ENCODE data around the gene SEC14L2.

DNA sequence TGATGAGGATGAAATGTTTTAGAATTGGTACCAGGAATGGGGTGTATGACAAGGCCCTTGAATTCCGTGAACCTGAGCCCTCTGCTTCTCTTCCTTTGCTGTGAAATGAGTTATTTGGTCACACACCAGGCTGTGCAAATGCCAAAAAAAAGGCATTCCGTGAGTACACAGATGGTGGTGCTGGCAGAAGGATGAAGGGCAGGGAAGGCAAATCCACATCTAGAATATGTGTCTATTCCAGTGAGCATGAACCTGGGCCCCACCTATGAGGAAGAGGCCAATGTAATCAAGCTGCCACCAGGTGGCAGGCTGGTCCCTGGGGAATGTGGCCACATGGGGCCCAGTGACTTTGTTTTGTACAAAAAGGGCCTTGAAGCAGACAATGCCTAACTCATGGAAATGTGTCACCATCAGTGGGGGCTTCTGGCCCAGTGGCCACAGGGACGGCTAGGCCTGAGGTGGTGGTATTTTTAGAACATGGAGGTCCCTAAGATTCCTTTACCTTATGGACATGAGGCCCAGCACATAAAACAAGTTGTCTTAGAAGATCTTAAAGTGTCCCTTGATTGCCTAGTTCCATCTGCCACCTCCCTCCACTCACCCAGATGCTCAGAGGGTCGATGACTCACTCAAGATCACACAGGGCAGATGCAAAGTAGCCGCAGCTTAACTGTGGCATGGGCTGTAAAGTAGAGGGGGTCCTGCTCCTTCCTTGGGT is 5.7 kb upstream of the SEC14L2 start:
- TF ChIP-seq, protein P1, sequence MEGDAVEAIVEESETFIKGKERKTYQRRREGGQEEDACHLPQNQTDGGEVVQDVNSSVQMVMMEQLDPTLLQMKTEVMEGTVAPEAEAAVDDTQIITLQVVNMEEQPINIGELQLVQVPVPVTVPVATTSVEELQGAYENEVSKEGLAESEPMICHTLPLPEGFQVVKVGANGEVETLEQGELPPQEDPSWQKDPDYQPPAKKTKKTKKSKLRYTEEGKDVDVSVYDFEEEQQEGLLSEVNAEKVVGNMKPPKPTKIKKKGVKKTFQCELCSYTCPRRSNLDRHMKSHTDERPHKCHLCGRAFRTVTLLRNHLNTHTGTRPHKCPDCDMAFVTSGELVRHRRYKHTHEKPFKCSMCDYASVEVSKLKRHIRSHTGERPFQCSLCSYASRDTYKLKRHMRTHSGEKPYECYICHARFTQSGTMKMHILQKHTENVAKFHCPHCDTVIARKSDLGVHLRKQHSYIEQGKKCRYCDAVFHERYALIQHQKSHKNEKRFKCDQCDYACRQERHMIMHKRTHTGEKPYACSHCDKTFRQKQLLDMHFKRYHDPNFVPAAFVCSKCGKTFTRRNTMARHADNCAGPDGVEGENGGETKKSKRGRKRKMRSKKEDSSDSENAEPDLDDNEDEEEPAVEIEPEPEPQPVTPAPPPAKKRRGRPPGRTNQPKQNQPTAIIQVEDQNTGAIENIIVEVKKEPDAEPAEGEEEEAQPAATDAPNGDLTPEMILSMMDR (conservative IDR thresholded peaks at IDR 0.05), result peak; percentile 93
- no peak for TF ChIP-seq EZH2 (IDR thresholded peaks at IDR 0.05; ENCODE audit: low read depth)
